T-helper 22 cell (primary cell): ENCODE data around the gene MCMBP.
"Not testable (repeated sequence)": the region's sequence is repeated elsewhere in the genome, so short reads cannot be mapped to it uniquely, and the experiment has no call there.

Experiments
- DNase-seq: peaks from one replicate; pipeline ENCODE4 v3.0.0-alpha.2; 2020; ENCODE audit warnings: low read depth

Gene MCMBP

GRCh38 chr10:119878524-119878923 is 5.9 kb upstream of the MCMBP start:
- DNase-seq: no peak

- peak; percentile 80 for DNase-seq
Observed at GRCh38 chr10:119872860-119873681, 428 bp upstream of the MCMBP start.

- DNase-seq: peak; percentile 51
Observed at GRCh38 chr10:119871881-119872609, 598 bp downstream of the MCMBP start.

GRCh38 chr10:119869398-119869797 is 3.2 kb downstream of the MCMBP start:
- not testable (repeated sequence) for DNase-seq

GRCh38 chr10:119867317-119867716 is 5.3 kb downstream of the MCMBP start:
- DNase-seq: no peak

GRCh38 chr10:119865699-119866240 is 6.9 kb downstream of the MCMBP start:
- no peak for DNase-seq

- no peak for DNase-seq
Observed at GRCh38 chr10:119863951-119864565, 8.6 kb downstream of the MCMBP start.

- no peak for DNase-seq
Observed at GRCh38 chr10:119862524-119862923, 10.1 kb downstream of the MCMBP start.

GRCh38 chr10:119860866-119861607 is 11.6 kb downstream of the MCMBP start:
- no peak for DNase-seq

GRCh38 chr10:119859420-119860258 is 13.0 kb downstream of the MCMBP start:
- DNase-seq: no peak

- no peak for DNase-seq
Observed at GRCh38 chr10:119858063-119858462, 14.6 kb downstream of the MCMBP start.

GRCh38 chr10:119853574-119853973 is 19.1 kb downstream of the MCMBP start:
- DNase-seq: no peak

GRCh38 chr10:119852822-119853221 is 19.8 kb downstream of the MCMBP start:
- DNase-seq: no peak

GRCh38 chr10:119852277-119852676 is 20.4 kb downstream of the MCMBP start:
- DNase-seq: no peak

- DNase-seq: no peak
Observed at GRCh38 chr10:119849944-119850343, 22.7 kb downstream of the MCMBP start.

- DNase-seq: no peak
Observed at GRCh38 chr10:119849031-119849789, 23.4 kb downstream of the MCMBP start.

- DNase-seq: no peak
Observed at GRCh38 chr10:119845656-119846055, 27.0 kb downstream of the MCMBP start.

GRCh38 chr10:119834188-119834587 is 38.5 kb downstream of the MCMBP start:
- no peak for DNase-seq

GRCh38 chr10:119832951-119833350 is 39.7 kb downstream of the MCMBP start:
- no peak for DNase-seq

GRCh38 chr10:119831656-119832055 is 41.0 kb downstream of the MCMBP start:
- no peak for DNase-seq
